MM.1S (cell line): ENCODE measurements around the gene RRAGC.

Source experiments
- CTCF ChIP-seq: fragments of 300-600 bp; sonication (generic); IDR thresholded peaks from 2 replicates; pipeline ENCODE4 v1.5.1; 2016; ENCODE audit warnings: antibody characterized with exemption, low read length, mixed read lengths
- EZH2 ChIP-seq: fragments of 300-600 bp; sonication (generic); optimal IDR thresholded peaks from 2 replicates; pipeline ENCODE3; 2017; ENCODE audit warnings: low read depth, mild to moderate bottlenecking, antibody characterized with exemption, low read length, mixed read lengths

GRCh38 chr1:38814444-38814983, 45.1 kb downstream of the RRAGC start:
- no peak for TF ChIP-seq EZH2
- no peak for TF ChIP-seq CTCF
